Measurements from ENCODE around the gene WDFY3. TPM values are rescaled to one million over a fixed set of nuclear protein-coding genes. Genes with fewer than 3 reads are reported as not detected.

Gene WDFY3
- total and polyA plus RNA-seq, 9 of the 15 experiments (the other 6 are each of a cell fraction or from before 2014, with no cell fraction given): 0.58 to 13.5 (median 9.4) TPM

DNA sequence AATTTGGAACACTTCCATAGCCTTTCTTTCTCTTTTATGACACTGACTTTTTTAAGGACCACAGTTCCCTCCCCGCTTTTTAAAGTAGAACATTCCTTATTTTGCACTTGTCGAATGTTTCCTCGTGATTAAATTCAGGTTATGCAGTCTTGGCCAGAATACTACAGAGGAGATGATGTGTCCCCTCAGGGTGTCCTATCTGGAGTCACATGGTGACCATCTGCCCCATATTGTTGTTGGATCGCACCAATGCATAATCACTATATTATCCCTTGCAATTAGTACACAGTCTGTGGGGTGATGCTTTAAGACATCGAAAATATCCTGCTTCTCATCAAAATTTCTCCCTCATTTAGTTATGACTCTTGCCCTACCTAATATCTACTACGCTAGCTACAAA lies 27.4 kb downstream of the WDFY3 start (continued):
- TF ChIP-seq, protein P1, sequence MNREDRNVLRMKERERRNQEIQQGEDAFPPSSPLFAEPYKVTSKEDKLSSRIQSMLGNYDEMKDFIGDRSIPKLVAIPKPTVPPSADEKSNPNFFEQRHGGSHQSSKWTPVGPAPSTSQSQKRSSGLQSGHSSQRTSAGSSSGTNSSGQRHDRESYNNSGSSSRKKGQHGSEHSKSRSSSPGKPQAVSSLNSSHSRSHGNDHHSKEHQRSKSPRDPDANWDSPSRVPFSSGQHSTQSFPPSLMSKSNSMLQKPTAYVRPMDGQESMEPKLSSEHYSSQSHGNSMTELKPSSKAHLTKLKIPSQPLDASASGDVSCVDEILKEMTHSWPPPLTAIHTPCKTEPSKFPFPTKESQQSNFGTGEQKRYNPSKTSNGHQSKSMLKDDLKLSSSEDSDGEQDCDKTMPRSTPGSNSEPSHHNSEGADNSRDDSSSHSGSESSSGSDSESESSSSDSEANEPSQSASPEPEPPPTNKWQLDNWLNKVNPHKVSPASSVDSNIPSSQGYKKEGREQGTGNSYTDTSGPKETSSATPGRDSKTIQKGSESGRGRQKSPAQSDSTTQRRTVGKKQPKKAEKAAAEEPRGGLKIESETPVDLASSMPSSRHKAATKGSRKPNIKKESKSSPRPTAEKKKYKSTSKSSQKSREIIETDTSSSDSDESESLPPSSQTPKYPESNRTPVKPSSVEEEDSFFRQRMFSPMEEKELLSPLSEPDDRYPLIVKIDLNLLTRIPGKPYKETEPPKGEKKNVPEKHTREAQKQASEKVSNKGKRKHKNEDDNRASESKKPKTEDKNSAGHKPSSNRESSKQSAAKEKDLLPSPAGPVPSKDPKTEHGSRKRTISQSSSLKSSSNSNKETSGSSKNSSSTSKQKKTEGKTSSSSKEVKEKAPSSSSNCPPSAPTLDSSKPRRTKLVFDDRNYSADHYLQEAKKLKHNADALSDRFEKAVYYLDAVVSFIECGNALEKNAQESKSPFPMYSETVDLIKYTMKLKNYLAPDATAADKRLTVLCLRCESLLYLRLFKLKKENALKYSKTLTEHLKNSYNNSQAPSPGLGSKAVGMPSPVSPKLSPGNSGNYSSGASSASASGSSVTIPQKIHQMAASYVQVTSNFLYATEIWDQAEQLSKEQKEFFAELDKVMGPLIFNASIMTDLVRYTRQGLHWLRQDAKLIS (CRISPR knock-in tag; IDR thresholded peaks at IDR 0.05): no peak
- TF ChIP-seq STAG1 (CRISPR knock-in tag; IDR thresholded peaks at IDR 0.05; ENCODE audit: borderline replicate concordance) (no peak), MYNN (IDR thresholded peaks at IDR 0.05) (no peak), MYNN (CRISPR knock-in tag; IDR thresholded peaks at IDR 0.05) (no peak), ZNF551 (CRISPR knock-in tag; IDR thresholded peaks at IDR 0.05) (no peak)

DNA sequence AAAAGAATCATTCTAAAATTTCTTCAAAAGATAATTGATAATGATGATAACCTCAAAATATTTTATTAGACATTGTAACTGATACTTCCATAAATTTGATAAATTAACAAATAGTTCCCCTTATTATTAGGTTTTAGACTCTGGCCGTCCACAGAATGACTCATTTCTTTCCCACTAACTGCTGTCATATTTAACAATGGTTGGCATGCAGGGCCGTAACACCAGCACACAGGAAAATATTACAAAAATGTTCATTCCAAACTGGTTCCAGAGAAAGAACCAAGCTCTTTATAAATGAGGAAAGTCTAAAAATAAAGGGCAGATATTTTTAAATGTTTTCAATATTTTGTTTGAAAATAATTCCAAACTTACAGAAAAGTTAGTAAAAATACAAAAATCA lies 28.2 kb downstream of the WDFY3 start:
- H3K79me2 ChIP-seq (ENCODE audit: control insufficient read depth, insufficient read depth, low read length): no peaks in the 10 kb centered on the region
- TF ChIP-seq CHD1 (IDR thresholded peaks at IDR 0.05; ENCODE audit: low read length) (no peak), STAG1 (CRISPR knock-in tag; IDR thresholded peaks at IDR 0.05; ENCODE audit: borderline replicate concordance) (no peak), ZC3H4 (CRISPR knock-in tag; IDR thresholded peaks at IDR 0.05; ENCODE audit: borderline replicate concordance) (no peak), POLR3G (IDR thresholded peaks at IDR 0.05; ENCODE audit: extremely low read depth, insufficient read length, insufficient replicate concordance) (no peak), SETDB1 (IDR thresholded peaks at IDR 0.05; ENCODE audit: low read length) (no peak)
- TF ChIP-seq, protein P2, sequence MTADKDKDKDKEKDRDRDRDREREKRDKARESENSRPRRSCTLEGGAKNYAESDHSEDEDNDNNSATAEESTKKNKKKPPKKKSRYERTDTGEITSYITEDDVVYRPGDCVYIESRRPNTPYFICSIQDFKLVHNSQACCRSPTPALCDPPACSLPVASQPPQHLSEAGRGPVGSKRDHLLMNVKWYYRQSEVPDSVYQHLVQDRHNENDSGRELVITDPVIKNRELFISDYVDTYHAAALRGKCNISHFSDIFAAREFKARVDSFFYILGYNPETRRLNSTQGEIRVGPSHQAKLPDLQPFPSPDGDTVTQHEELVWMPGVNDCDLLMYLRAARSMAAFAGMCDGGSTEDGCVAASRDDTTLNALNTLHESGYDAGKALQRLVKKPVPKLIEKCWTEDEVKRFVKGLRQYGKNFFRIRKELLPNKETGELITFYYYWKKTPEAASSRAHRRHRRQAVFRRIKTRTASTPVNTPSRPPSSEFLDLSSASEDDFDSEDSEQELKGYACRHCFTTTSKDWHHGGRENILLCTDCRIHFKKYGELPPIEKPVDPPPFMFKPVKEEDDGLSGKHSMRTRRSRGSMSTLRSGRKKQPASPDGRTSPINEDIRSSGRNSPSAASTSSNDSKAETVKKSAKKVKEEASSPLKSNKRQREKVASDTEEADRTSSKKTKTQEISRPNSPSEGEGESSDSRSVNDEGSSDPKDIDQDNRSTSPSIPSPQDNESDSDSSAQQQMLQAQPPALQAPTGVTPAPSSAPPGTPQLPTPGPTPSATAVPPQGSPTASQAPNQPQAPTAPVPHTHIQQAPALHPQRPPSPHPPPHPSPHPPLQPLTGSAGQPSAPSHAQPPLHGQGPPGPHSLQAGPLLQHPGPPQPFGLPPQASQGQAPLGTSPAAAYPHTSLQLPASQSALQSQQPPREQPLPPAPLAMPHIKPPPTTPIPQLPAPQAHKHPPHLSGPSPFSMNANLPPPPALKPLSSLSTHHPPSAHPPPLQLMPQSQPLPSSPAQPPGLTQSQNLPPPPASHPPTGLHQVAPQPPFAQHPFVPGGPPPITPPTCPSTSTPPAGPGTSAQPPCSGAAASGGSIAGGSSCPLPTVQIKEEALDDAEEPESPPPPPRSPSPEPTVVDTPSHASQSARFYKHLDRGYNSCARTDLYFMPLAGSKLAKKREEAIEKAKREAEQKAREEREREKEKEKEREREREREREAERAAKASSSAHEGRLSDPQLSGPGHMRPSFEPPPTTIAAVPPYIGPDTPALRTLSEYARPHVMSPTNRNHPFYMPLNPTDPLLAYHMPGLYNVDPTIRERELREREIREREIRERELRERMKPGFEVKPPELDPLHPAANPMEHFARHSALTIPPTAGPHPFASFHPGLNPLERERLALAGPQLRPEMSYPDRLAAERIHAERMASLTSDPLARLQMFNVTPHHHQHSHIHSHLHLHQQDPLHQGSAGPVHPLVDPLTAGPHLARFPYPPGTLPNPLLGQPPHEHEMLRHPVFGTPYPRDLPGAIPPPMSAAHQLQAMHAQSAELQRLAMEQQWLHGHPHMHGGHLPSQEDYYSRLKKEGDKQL (CRISPR knock-in tag; IDR thresholded peaks at IDR 0.05; ENCODE audit: borderline replicate concordance): no peak
- TF ChIP-seq, protein P3, sequence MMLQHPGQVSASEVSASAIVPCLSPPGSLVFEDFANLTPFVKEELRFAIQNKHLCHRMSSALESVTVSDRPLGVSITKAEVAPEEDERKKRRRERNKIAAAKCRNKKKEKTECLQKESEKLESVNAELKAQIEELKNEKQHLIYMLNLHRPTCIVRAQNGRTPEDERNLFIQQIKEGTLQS (IDR thresholded peaks at IDR 0.05): no peak
- TF ChIP-seq, protein P3 (CRISPR knock-in tag; conservative IDR thresholded peaks at IDR 0.05): no peak

More for the DNA sequence above, 28.2 kb downstream of the WDFY3 start:
- Histone ChIP-seq H2AFZ (ENCODE audit: low read depth, low read length) (no peak overlapping the region), H3K27me3 (ENCODE audit: control insufficient read depth in 2 of 2, insufficient read depth in 2 of 2, low read length in 2 of 2) (no peaks in the 10 kb centered on the region), H3K9me1 (ENCODE audit: control insufficient read depth, insufficient read depth, low read length) (no peaks in the 10 kb centered on the region), H3K4me2 (ENCODE audit: insufficient read depth, low read length) (no peak overlapping the region), H3K9ac (ENCODE audit: insufficient read depth in 1 of 2, low read depth in 2 of 2, low read length in 2 of 2) (no peak overlapping the region), H3K4me1 (replicated peaks in 1 of 2; ENCODE audit: control insufficient read depth in 2 of 2, insufficient read depth in 2 of 2, low read length in 2 of 2) (no peaks in the 10 kb centered on the region), H3K27ac (ENCODE audit: extremely low read depth, low read depth, low read length) (no peak overlapping the region), H3K9me3 (replicated peaks; ENCODE audit: control insufficient read depth, insufficient read depth, low read depth, low read length) (no peaks in the 10 kb centered on the region), H3K4me3 (no peak overlapping the region), H3K36me3 (ENCODE audit: control insufficient read depth, insufficient read depth, low read length) (no peaks in the 10 kb centered on the region), H4K20me1 (replicated peaks; ENCODE audit: control insufficient read depth, insufficient read depth, low read length) (no peaks in the 10 kb centered on the region)
- ChIA-PET CTCF (ENCODE audit: low intra/inter-chr PET ratio) (no interaction called here), POLR2A (no interaction called here)
- no TSS peak for BruUV-seq (replicated peaks)
- in situ Hi-C loops (cut with MboI): no loop called here
- intact Hi-C loops (cut with micrococcal nuclease): no loop called here
- 27% methylated on average over 2 of the region's 2 CpGs for WGBS (ENCODE audit: insufficient coverage, low coverage, missing lambda C conversion rate)
- DNase-seq (ENCODE audit: extremely low read depth in 1 of 4, low spot score in 3 of 4) (no peak), ATAC-seq (no peak), FAIRE-seq (no peak)
